GM19324 (cell line): Measurements from ENCODE around the gene NPL.
A peak's percentile ranks its signal among the peaks of the same experiment; 100 is the strongest.

Experiments used
- ATAC-seq: cut with Tn5 transposase; IDR thresholded peaks from one replicate; pipeline ENCODE4 v1.9.1; 2021; ENCODE audit warnings: mild to moderate bottlenecking, moderate library complexity; ENCODE audit not compliant: unreplicated experiment, low FRiP score

NPL gene

DNA sequence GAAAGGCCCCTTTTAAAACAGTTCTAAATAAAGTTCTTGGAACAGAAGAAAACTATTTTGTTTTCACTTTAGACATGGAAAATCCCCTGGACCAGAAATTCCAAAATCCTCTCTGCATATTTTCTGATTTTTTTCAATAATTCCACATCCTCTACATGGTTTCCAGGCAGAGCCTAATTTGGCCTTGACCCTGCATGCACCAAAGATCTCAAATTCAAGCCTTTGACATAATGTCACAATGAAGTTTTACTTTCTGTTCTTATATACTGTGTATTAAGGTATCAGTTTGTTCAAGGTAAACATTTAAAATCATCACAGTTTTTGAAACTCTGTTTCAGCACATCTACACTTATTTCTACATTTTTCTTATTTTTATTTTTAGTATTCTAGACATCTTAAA, 12.2 kb upstream of the NPL start:
- ATAC-seq = no peak

- no peak for ATAC-seq
These were observed 10.7 kb upstream of the NPL start for GRCh38 chr1:182778862-182779261.

- ATAC-seq = no peak
These were observed 10.0 kb upstream of the NPL start for GRCh38 chr1:182779530-182779929.

GRCh38 chr1:182781841-182782586, 7.6 kb upstream of the NPL start:
- peak; percentile 47 for ATAC-seq

GRCh38 chr1:182782587-182782913, 7.0 kb upstream of the NPL start:
- no peak for ATAC-seq

DNA sequence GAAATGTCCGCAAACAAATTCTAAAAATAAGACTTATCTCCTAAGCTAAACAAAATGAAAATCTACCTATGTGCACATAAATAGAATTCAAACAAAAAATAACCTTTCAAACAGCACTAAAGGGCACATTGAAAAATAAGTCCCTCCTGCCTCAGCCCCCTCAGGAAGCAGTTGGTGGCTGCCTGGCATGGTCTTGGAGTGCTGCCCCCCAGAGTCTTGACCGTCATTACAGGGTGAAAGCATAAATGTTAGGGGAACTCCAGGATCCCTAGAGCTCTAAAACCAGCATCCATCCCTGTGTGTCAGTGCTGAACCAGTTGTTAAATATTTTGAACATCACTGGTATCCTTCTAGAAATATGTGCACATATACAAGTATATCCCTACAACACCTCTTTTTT, 6.5 kb upstream of the NPL start:
- no peak for ATAC-seq

DNA sequence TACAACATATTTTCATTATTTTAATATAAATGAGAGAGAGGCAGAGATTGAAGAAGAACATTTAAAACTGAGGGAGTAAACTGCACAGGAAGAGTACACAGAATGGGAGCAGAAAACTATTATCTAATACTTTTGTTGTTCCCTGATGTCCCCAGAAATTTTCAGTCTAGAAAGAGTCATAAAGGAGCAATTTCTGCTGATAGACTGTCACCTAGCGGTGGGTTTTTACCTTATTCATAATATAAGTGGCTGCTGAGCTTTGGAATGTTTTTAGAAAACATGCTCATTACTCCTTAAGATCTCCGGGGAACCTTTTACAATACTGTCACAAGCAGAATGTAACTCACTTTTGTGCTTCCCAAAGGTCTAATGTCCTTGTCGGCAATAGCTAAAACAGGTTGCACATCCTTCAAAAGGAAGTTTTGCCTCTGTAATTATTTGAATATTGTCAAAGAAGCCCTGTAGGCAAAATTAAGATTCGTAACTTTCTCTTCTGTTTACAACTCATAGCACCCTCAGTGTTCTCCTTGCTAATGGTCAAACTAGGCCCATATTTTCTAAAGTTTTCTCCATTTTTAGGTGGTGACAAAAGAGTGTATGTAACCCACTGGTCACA, 4.9 kb upstream of the NPL start:
- no peak for ATAC-seq

DNA sequence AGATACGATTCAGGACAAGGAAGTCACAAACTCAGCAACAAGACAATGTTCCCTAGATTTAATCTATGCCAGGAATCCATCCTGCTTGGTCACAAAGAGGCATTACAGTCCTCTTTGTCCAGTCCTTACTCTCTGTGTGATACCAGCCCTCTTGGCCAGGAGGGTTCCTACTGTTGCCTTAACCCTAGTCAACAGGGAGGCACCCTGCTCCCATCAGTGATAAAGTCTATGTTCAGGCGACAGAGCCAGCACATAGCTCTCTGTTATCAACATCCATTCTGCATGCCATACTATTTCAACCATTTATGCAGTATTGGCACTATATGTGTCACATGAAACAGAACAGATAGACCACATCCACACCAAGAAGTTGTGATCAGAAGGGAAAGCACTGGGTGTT, 4.4 kb upstream of the NPL start:
- no peak for ATAC-seq

DNA sequence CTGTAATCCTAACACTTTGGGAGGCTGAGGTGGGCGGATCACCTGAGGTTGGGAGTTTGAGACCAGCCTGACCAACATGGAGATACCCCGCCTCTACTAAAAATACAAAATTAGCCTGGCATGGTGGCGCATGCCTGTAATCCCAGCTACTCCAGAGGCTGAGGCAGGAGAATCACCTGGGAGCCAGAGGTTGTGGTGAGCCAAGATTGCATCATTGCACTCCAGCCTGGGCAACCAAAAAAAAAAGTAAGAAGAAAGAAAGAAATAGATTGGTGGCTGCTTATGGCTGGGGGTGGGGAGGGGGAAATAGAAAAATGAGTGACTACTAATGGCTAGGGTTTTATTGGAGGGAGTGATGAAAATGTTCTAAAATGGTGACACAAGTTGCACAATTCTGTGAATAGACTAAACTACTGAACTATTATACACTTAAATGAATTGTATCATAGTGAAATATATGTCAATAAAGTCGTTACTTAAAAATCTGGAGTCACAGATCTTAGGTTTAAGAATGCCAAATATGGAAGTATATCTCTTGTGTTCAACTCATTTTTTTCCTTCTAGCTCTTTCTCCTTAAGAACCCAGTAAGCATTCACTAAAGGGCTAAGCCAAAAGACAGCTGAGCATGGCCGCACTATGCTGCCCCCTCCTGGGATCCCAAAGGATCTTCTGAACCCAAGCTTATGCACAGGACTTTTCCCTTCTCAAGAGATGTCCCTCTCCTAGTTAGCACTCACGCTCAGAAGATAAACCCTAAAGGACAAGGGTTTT, 3.2 kb upstream of the NPL start:
- ATAC-seq = no peak

DNA sequence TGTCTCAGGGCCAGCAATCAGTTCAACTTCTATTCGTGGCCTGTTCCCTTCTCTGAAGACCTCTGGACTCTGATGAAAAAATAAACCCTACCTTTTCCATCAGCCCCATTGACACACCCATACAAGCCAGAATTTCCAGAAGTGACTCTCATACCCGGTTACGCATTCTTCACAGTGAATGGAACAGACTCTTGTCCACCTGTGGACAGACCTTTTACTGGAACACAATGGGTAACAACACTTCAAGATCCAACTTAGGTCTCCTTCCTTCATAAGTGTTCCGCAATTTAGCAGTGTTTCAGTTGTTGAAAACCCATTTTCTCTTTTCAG, 2.6 kb upstream of the NPL start:
- no peak for ATAC-seq

DNA sequence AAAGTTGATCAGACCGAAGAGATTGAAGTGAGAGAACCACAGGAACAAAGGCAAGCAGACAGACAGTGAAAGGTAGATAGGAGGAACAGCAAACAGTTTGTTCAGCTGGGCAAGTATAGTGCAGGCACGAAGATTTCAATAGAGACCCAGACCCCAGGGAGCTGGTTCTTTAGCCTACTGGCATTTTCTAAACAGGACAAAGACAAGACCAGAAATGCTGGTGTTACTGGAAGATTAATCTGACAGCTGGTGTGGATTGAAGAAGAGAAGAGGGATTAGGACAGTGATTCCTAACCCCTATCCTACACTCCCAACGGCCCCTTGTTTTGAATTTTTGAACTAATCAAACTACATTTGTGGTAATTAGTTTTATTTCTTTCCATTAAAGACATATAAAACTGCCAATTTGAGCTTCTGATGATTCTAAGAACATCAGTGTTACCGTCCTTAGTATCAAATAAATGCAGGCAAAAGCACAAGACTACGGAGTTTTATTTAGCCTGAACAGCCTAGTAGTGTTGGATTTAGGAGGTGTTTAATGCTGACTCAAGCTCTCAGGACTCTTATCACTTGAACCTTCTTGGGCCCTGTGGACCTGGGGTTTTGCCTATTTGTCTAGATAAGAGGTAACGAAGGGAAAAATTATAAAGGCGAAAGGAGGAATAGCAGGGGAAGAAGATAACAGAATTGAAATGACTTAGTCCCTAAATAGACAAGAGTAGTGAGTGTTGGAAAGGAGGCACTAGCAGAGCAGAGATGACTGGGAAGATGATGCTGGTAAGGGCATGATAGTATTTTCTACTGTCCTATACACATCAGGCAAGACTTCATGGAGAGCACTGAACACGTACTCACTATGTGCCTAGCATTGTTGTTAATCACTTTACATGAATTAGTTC, 2.0 kb downstream of the NPL start:
- no peak for ATAC-seq

DNA sequence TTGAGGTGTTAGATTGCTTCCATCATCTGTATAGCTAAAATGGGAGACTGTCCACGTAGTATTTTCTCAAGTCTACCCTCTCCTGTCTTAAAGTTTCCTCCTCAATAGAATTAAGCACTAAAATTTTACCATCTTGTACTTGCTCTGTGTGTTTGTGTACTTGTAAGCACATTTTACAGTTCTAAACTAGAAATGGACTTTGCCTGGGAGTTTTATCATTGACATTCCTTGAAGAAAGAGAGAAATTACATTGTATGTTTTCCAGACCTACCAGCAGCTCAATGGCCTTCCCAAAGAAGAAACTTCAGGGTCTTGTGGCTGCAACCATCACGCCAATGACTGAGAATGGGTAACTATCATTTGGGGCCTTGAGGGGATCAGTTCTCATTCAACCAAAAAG, 4.5 kb downstream of the NPL start:
- no peak for ATAC-seq

DNA sequence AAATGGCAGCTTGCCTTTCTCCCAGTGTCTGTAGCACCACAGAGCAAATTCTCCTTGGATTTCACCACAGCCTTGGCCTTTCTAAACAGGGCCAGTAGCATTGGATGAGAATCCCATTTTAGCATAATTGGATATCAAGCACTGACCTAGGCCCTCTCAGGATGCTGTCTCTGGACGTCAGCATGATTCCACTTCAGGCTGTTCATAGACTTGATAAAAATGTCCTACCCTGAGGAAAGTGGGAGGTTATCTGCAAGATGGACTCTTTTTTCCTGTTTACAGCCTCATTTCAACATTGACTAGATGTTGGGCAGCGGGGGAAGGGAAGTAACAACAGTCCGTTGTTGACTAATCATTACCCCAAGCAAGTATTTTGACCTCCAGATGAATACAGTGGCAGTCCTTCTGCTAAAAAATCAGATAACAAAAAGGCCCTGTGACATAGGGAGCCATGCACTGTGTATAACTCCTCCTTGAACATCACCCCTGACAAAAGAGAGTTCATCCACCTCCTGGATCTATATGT, 5.2 kb downstream of the NPL start:
- no peak for ATAC-seq

DNA sequence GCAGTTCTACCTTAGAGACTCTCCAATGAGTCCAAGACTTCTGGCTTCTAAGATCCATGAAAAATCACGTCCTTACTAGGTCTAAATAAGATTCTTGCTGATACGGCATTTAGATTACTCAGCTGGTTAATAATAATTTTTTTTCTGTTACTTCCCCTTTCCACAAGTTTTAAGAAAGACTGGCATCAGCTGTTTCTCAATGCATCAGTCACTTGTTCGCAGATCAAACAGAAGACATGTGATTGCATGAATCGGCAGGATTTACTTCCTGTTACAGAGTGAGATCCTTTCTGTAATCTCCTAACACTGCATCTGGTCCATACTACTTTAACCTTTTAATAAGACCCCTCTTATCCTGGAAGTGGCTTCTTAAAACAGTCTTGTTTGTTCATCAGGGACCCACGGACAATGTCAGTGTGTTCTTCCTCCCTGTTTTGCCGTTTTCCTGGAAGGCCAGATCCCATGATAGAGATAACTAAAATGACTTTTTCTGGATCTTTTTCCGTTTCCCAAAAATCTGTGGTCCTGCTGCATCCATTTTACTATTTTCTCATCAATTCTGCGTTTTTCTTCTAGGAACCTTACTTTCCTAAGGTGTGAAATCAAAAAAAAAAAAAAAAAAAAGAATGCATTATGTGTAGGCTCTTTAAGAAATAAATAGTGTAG, 6.1 kb downstream of the NPL start:
- ATAC-seq = no peak

DNA sequence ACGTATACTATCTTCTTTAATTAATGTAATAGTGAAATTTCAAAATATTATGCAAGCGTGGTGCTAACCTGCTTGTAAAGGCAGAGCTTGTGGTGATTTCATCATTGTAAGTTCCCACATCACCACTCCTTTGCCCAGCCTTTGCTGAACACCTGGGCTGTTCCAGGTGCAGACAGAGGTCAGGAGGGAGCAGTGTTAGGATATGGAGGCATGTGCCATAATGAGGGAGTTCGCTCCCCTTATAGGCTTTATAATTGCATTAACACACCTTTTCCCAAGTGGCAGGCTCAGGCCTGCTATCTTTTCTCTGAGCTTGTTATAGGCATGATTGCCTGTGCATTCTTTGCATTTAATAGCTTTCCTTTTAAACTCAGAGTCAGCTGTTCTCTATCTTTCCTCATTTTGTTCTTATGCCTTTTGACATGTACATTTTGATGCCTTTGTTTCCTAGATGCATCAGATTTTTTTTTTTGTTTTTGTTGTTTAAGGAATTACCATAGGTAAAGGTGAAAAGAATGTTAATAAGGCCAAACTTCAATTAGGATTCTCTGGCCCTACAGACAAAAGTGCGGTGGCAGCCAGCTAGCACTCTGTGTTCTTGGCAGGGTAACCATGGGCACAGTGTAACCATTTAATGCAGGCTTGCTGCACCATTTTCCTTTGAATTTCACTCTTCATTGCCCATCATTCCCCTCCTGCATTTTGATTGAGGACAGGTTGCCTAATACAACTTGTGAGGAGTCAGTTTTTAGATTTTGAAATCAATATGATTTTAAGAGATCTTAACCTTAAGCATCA, 12.6 kb downstream of the NPL start:
- no peak for ATAC-seq

GRCh38 chr1:182803846-182804245, 14.3 kb downstream of the NPL start:
- ATAC-seq = no peak

GRCh38 chr1:182806015-182806678, 16.6 kb downstream of the NPL start:
- no peak for ATAC-seq

GRCh38 chr1:182807907-182808306, 18.3 kb downstream of the NPL start:
- no peak for ATAC-seq

GRCh38 chr1:182809414-182809957, 19.9 kb downstream of the NPL start:
- no peak for ATAC-seq
